NCI-H1436 (cell line): ENCODE data around the gene DHRS1.
"Not testable (repeated sequence)": the region's sequence is repeated elsewhere in the genome, so short reads cannot be mapped to it uniquely, and the experiment has no call there.

Experiments
- DNase-seq: peaks from one replicate; lab custom pipeline; 2025; lab: John Stamatoyannopoulos, UW

DHRS1 gene

DNA sequence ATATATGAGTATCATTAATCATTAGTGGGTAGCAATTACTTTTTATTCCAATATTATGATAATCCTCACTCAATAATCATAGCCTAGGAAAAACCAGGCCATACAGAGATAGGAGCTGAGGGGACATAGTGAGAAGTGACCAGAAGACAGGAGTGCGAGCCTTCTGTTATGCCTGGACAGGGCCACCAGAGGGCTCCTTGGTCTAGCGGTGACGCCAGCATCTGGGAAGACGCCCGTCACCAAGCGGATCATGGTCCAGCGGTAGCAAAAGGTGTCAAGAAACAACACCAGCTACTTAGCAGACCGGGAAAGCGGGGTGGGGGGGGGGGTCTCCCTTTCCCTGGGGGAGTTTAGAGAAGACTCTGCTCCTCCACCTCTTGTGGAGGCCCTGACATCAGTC is 28.3 kb upstream of the DHRS1 start:
- not testable (repeated sequence) for DNase-seq

GRCh38 chr14:24327303-24327702 is 27.7 kb upstream of the DHRS1 start:
- no peak for DNase-seq

DNA sequence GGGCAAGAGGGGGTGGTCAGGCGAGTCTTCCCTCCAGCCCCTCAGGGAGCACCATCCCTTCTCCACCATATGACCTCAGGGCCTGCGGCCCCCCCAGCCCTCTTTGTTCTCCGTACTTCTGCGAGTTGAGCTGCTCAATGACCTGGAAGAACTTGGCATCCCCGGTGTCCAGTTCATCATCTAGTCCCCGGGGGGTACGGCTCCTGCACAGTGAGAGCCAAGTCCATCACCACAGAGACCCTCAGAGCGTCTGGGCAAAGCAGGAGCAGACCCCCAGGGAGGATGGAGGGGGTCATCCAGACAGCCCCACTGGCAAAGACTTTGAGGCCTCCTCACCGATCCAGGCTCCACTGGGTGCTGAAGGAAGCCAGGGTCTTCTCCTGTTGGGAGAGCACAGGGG is 26.4 kb upstream of the DHRS1 start:
- DNase-seq: no peak

GRCh38 chr14:24325041-24325530 is 25.5 kb upstream of the DHRS1 start:
- DNase-seq: no peak

GRCh38 chr14:24324024-24324423 is 24.4 kb upstream of the DHRS1 start:
- no peak for DNase-seq

DNA sequence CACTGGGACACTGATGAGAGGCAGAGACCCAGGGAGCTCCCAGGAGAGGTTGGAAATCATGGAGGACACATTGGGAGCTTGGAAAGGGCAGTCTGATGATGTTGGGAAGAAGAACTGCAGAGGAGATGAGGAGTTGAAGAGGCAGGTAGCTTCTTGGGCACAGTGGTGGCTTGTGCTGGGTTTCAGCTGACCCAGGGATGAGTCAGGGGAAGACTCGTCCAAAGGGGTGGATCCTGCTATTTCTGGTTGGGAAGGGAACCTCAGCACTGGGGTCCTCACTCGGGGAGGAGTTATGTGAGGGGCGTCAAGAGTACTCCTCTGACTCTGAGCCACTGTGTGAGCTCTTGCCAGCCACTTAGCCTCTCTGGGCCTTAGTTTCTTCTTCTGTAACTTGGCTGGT is 23.8 kb upstream of the DHRS1 start:
- no peak for DNase-seq

DNA sequence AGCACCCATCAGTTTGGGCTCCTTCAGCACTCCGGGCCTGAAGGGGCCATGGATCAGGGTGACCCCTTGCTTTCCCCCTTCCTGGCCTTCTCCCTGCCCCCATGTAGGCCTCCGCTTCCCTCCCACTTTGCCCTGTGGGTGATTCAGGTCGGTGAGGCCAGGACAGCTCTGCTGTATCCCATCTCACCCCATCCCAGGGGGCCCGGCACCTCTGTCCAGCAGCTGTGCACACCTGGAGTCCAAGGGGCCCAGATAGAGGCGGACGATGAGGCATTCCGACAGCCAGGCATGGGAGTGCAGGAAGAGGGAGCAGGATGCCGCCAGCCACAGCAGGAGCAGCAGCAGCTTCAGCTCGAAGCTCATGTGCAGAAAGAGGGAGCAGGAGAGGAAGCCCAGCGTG is 23.1 kb upstream of the DHRS1 start:
- DNase-seq: no peak

- DNase-seq: no peak
These were observed 21.8 kb upstream of the DHRS1 start for GRCh38 chr14:24321212-24321975.

GRCh38 chr14:24317141-24317928 is 17.8 kb upstream of the DHRS1 start:
- DNase-seq: no peak

- DNase-seq: no peak
These were observed 17.0 kb upstream of the DHRS1 start for GRCh38 chr14:24316597-24316950.

GRCh38 chr14:24315807-24316596 is 16.4 kb upstream of the DHRS1 start:
- DNase-seq: no peak

DNA sequence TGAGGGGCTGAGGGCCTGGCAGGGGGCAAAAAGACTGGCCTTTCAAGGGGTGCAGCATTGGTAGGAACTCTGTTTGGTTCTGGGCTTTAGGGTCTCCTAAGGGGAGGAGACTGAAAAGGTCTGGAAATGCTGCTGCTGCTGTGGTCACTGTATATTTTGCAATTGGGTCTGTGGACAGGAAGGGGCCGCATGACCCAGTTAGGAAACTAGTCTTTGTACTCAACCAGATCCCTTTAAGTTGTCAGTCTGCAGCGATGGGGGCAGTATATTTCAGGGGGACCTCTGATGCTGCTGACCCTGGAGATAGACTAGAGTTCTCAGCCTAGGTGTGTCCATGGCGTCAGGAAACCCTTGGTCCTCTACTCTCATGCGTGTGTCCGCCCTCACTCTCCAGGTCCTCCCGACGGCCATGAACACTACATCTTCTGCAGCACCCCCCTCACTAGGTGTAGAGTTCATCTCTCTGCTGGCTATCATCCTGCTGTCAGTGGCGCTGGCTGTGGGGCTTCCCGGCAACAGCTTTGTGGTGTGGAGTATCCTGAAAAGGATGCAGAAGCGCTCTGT is 15.7 kb upstream of the DHRS1 start:
- no peak for DNase-seq

DNA sequence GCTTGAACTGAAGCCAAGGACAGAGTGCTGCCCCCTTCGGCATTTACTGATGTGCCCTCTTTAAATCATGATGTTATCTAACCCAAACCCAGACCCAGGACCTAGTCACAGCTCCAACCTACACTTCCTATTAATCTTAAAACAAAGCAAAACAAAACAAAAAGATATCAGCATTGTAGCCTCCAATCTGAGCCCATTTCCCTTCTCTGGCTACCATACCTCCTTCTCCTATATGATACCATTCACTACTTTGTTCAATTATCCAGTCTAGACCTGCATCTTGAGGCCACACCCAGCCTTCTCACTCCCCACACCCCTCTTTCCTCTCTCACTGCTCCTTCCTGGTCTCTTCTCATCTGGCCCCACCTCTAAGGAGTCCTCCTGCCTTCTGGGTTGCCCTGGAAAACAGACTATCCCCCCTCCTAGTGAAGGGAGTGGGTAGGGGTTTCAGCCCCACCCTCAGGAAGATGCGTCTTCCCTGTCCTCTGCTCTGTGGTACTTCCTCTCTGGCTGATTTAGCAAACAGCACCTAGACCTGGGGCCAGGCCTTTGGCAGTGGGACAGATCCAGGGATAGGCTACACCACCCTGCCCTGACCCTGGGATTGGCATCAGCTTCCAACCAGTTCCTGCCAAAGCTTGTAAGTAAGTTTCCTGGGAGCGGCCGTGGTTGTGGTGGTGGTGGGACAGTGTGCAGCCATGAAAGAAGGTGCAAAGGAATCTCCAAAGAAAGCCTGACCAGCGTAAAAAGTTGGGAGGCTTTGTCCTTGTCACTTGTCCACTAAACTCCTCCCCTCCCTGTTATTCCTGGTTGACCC is 15.0 kb upstream of the DHRS1 start:
- DNase-seq: no peak

- DNase-seq: no peak
These were observed 14.3 kb upstream of the DHRS1 start for GRCh38 chr14:24313913-24314312.

DNA sequence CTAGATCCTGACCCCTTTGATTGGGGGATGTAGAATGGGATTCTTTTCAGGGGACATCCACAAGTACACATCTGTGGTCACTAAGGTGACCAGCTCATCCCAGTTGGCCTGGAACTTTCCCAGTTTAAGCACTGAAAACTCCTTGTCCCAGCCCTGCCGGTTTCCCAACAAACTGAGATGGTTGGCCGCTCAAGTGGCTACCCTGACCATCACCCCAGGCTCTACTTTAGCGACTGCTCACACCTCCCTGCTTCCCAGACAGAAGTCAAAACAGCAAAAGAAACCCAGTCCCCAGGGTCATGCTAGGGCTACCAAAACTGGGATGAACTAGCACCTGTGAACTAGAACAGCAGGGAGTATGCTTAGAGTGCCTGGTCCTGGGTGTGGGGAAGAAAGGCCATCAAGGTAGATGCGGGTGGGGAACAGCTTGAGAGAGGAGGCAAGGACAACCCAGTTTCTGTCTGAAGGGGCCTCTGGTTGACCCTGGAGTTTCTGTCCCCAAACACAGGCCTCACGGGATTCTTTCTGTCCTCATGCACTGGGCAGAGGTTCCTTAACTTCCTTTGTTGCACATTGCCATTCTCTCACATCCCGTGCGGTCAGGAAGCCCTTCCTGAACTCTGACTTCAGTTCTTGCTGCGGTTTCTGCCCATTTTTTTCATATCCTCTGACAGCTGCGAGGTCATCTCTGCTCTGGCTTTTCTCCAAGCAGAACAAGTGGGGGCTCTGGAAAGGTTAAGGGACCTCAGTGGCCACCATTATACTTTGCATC is 13.3 kb upstream of the DHRS1 start:
- DNase-seq: no peak

- DNase-seq: no peak
These were observed 12.4 kb upstream of the DHRS1 start for GRCh38 chr14:24311837-24312615.

GRCh38 chr14:24310646-24311604 is 11.3 kb upstream of the DHRS1 start, which contains the start of gene LTB4R:
Gene LTB4R, plus strand, starts transcription at chr14:24311502. Its CDS starts 4,150 bp downstream, at chr14:24315652.
- peak; percentile 65 for DNase-seq

GRCh38 chr14:24310265-24310645 is 10.7 kb upstream of the DHRS1 start:
- no peak for DNase-seq
